Measurements from ENCODE around the gene CPM.
"Not testable (repeated sequence)": the region's sequence is repeated elsewhere in the genome, so short reads cannot be mapped to it uniquely, and the experiment has no call there.

The CPM gene

GRCh38 chr12:68807274-68807575, 125.7 kb downstream of the CPM start:
- DNase-seq (ENCODE audit: low read depth in 2 of 2) = not testable (repeated sequence)

DNA sequence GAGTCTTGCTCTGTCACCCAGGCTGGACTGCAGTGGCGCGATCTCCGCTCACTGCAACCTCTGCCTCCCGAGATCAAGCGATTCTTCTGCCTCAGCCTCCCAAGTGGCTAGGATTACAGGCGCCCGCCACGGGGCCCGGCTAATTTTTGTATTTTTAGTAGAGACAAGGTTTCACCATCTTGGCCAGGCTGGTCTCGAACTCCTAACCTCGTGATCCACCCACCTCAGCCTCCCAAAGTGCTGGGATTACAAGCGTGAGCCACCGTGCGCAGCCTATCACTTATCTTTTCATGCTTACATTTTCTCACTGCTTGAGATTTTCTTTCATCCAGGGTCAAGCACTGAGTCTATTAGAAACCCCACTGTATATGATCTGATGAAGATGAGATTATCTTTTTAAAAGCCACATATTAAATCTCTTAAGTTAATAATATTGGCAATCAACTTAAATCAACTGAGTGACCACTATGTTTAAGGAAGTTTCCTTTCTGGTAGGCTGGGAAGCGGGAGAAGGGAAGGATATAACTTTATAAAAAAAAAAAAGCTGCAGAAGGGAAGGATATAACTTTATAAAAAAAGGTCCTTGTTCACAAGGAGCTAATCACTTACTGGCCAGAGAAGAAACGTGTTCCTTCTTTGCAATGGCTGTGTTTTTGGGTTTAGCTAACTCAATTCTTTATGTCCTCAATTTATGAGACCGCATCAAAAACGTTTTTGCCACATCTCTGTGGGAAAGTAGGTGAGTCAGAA, 126.3 kb downstream of the CPM start:
- DNase-seq (ENCODE audit: low read depth in 2 of 2) = no peak

GRCh38 chr12:68805592-68806120, 127.3 kb downstream of the CPM start:
- no peak for DNase-seq (ENCODE audit: low read depth in 2 of 2)

DNA sequence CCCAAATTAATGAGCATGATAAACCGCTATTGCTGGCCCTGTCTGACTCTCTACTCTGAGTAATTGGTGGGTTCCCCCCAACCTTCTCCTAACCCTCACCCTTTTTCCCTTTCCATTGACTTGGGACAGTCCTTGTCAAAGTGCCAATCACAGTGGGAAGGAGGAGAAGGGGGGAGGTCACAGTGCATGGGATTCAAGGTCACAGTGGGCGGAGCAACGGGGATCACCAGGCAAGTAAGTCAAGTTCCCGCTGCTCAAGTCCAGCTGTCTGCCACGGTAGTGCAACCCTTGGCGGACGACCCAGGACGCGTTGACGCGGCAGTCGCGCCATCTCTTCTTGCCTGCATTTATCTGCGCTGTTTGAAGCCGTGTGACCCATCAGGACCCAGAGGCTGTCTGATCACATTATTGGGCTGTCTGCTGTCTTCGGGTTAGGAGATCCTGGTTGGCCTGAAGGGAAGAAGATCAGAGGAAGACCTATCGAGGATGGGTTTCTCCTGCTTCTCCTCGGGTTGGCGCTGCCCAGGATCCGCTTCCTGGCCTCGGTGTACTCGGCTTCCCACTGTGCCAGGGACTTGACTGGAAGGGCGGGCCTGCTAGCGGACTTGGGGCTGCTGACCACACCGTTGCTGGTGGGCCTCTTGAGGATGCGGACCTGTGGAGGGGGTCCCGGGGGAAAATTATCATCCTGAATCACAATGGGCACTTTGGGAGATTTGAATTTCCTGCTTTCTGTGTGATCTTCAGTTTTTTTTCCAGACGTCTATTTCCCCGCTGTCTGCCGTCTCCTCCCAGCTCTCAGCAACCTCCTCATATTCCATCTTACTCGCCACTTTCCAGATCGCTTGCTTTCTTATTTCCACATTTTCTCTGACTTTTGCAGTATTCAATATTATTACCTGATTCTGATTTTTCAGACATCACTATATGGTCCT, 128.0 kb downstream of the CPM start:
- no peak for DNase-seq (ENCODE audit: low read depth in 2 of 2)

DNA sequence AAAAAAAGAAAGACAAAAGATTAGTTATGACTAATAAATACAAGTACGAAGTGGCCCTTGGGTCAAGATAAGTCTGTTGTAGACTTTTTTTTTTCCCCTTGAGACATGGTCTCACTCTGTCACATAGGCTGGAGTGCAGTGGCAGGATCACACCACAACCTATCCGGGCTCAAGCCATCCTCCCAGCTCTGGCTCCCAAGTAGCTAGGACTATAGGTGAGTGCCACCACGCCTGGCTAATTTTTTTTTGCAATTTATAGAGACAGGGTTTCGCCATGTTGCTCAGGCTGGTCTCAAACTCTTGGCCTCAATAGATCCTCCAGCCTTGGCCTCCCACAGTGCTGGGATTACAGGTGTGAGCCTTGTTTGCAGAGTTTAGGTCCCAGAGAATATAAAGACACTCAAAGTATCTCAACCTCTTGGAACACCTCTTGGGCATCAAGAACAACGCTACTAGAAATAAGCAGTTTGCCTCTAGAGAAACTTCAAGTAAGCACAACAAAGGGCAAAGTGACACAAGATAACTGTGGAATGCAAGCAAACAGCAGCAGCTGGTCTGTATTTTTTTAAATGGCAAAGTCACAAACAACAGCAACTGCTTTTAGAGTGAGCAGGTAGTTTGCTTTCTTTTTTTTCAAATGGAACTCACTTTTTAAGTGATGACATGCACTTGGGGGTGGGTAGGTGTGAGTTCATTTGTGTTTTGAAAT, 128.9 kb downstream of the CPM start:
- DNase-seq (ENCODE audit: low read depth in 2 of 2) = no peak

DNA sequence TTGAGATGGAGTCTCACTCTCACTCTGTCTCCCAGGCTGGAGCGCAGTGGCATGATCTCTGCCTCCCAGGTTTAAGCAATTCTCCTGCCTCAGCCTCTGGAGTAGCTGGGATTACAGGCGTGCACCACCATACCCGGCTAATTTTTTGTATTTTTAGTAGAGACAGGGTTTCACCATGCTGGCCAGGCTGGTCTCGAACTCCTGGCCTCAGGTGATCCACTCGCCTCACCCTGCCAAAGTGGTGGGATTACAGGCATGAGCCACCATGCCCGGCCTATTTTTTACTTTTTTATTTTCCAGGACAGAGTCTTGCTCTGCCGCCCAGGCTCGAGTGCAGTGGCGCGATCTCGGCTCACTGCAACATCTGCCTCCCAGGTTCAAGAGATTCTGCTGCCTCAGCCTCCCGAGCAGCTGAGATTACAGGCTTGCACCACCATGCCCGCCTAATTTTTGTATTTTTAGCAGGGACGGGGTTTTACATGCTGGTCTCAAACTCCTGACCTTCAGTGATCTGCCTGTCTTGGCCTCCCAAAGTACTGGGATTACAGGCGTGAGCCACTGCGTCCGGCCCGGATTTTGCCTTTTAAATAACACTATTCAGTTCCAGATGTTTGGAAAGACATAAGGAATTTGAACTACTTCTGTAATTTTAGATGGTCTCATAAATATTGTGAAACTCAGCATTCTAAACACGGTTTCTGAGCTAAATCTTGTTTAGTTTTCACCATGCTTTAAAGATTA, 129.9 kb downstream of the CPM start:
- DNase-seq (ENCODE audit: low read depth in 2 of 2) = not testable (repeated sequence)

- not testable (repeated sequence) for DNase-seq (ENCODE audit: low read depth in 2 of 2)
Observed at GRCh38 chr12:68802372-68802745, 130.6 kb downstream of the CPM start.
